ENCODE data around the gene PEX14. TPM values are rescaled to one million over a fixed set of nuclear protein-coding genes. Genes with fewer than 3 reads are reported as not detected.

The PEX14 gene
- total RNA-seq, 1 donor from 2014 or later = 17.4 TPM

- Mint-ChIP-seq H3K27ac (ENCODE audit: unreplicated experiment) (no peak overlapping the region), H3K9me3 (ENCODE audit: low read depth) (no peaks in the 10 kb centered on the region), H3K36me3 (ENCODE audit: low read depth) (no peaks in the 10 kb centered on the region), H3K4me3 (ENCODE audit: unreplicated experiment) (no peak overlapping the region), H3K27me3 (ENCODE audit: low read depth) (no peaks in the 10 kb centered on the region), H3K4me1 (ENCODE audit: low read depth) (peaks cover 9% of the 10 kb centered on the region)
- no peak for TF ChIP-seq CTCF (IDR thresholded peaks at IDR 0.05)
- DNase-seq (ENCODE audit: low spot score) = no peak
Observed at GRCh38 chr1:10553118-10553517, 78.4 kb downstream of the PEX14 start.

GRCh38 chr1:10555635-10556429, 81.1 kb downstream of the PEX14 start:
- peaks cover under 1% of the 10 kb centered on the region for H3K36me3 Mint-ChIP-seq (ENCODE audit: low read depth)
- H3K4me1 Mint-ChIP-seq (ENCODE audit: low read depth) = peaks cover 9% of the 10 kb centered on the region
- H3K27ac Mint-ChIP-seq (ENCODE audit: unreplicated experiment) = peak overlapping the region; percentile 22
- H3K4me3 Mint-ChIP-seq (ENCODE audit: unreplicated experiment) = no peak overlapping the region
- no peaks in the 10 kb centered on the region for H3K27me3 Mint-ChIP-seq (ENCODE audit: low read depth)
- TF ChIP-seq CTCF (IDR thresholded peaks at IDR 0.05) = no peak
- no peaks in the 10 kb centered on the region for H3K9me3 Mint-ChIP-seq (ENCODE audit: low read depth)
- no peak for DNase-seq (ENCODE audit: low spot score)

GRCh38 chr1:10556430-10557005, 81.8 kb downstream of the PEX14 start:
- H3K4me1 Mint-ChIP-seq (ENCODE audit: low read depth) = peaks cover 9% of the 10 kb centered on the region
- peaks cover 2% of the 10 kb centered on the region for H3K36me3 Mint-ChIP-seq (ENCODE audit: low read depth)
- no peak overlapping the region for H3K4me3 Mint-ChIP-seq (ENCODE audit: unreplicated experiment)
- DNase-seq (ENCODE audit: low spot score) = no peak
- H3K9me3 Mint-ChIP-seq (ENCODE audit: low read depth) = no peaks in the 10 kb centered on the region
- no peaks in the 10 kb centered on the region for H3K27me3 Mint-ChIP-seq (ENCODE audit: low read depth)
- TF ChIP-seq CTCF (IDR thresholded peaks at IDR 0.05) = no peak
- H3K27ac Mint-ChIP-seq (ENCODE audit: unreplicated experiment) = no peak overlapping the region

GRCh38 chr1:10557714-10558113, 83.0 kb downstream of the PEX14 start:
- no peak overlapping the region for H3K4me3 Mint-ChIP-seq (ENCODE audit: unreplicated experiment)
- peaks cover 2% of the 10 kb centered on the region for H3K36me3 Mint-ChIP-seq (ENCODE audit: low read depth)
- no peak for DNase-seq (ENCODE audit: low spot score)
- no peaks in the 10 kb centered on the region for H3K27me3 Mint-ChIP-seq (ENCODE audit: low read depth)
- TF ChIP-seq CTCF (IDR thresholded peaks at IDR 0.05) = no peak
- H3K27ac Mint-ChIP-seq (ENCODE audit: unreplicated experiment) = no peak overlapping the region
- peaks cover 9% of the 10 kb centered on the region for H3K4me1 Mint-ChIP-seq (ENCODE audit: low read depth)
- H3K9me3 Mint-ChIP-seq (ENCODE audit: low read depth) = no peaks in the 10 kb centered on the region

- Mint-ChIP-seq H3K9me3 (ENCODE audit: low read depth) (peaks cover 6% of the 10 kb centered on the region), H3K4me3 (ENCODE audit: unreplicated experiment) (no peak overlapping the region), H3K27ac (ENCODE audit: unreplicated experiment) (no peak overlapping the region), H3K27me3 (ENCODE audit: low read depth) (no peaks in the 10 kb centered on the region), H3K4me1 (ENCODE audit: low read depth) (no peaks in the 10 kb centered on the region), H3K36me3 (ENCODE audit: low read depth) (peaks cover 7% of the 10 kb centered on the region)
- DNase-seq (ENCODE audit: low spot score) = no peak
- TF ChIP-seq CTCF (IDR thresholded peaks at IDR 0.05) = no peak
Observed at GRCh38 chr1:10559386-10559785, 84.6 kb downstream of the PEX14 start.

Data from chondrocyte (in vitro differentiated cells).